PC-9 (cell line): ENCODE data around the gene UVRAG. TPM values are rescaled to one million over a fixed set of nuclear protein-coding genes. Genes with fewer than 3 reads are reported as not detected.
"Not testable (repeated sequence)": the region's sequence is repeated elsewhere in the genome, so short reads cannot be mapped to it uniquely, and the experiment has no call there.

Source experiments
- BruUV-seq: library from RNA; stranded (reverse); fragments of 400-500 nt; replicated peaks from 2 replicates; lab custom pipeline; 2021; lab: Mats Ljungman, UMichigan
- CTCF ChIA-PET: fragments of 300-600 bp; sonication (Branson Sonifier 250); formaldehyde crosslinking; loops from one replicate; lab custom pipeline; 2022; ENCODE audit warnings: antibody characterized with exemption; lab: Charles Lee
- POLR2A ChIA-PET: fragments of 300-600 bp; sonication (Branson Sonifier 250); formaldehyde crosslinking; loops from one replicate; lab custom pipeline; 2022; ENCODE audit warnings: antibody characterized with exemption; ENCODE audit not compliant: unreplicated experiment; lab: Charles Lee
- DNase-seq, 2 experiments: peaks; one replicate each; pipeline versions ENCODE4 v3.0.0 to v3.0.0-alpha.2; 2015 to 2022; ENCODE audit warnings: mixed read lengths in 1 of 2
- H2AFZ ChIP-seq: fragments of 200-600 bp; sonication (generic); 2 replicates; pipeline ENCODE4 v1.8.1; 2017; ENCODE audit warnings: antibody characterized with exemption
- H3F3A ChIP-seq: fragments of 200-600 bp; sonication (generic); 2 replicates; pipeline ENCODE4 v1.8.1; 2017; ENCODE audit warnings: antibody characterized with exemption, mild to moderate bottlenecking, low read depth; ENCODE audit not compliant: insufficient read depth
- H3K27ac ChIP-seq: fragments of 200-600 bp; sonication (generic); 2 replicates; pipeline ENCODE4 v1.6.1; 2016; ENCODE audit warnings: mixed run types
- H3K27me3 ChIP-seq: fragments of 200-600 bp; sonication (generic); 2 replicates; pipeline ENCODE4 v1.6.1; 2016; ENCODE audit warnings: low read depth, mixed run types; ENCODE audit not compliant: insufficient read depth
- H3K36me3 ChIP-seq: fragments of 200-600 bp; sonication (generic); 2 replicates; pipeline ENCODE4 v1.6.1; 2016; ENCODE audit warnings: low read depth, mixed run types
- H3K4me1 ChIP-seq: fragments of 200-600 bp; sonication (generic); replicated peaks from 2 replicates; pipeline ENCODE4 v1.6.1; 2016; ENCODE audit warnings: mixed run types; ENCODE audit not compliant: insufficient read depth
- H3K4me2 ChIP-seq: fragments of 200-600 bp; sonication (generic); 2 replicates; pipeline ENCODE4 v1.6.1; 2017; ENCODE audit warnings: mixed run types
- H3K4me3 ChIP-seq: fragments of 200-600 bp; sonication (generic); 2 replicates; pipeline ENCODE4 v1.6.1; 2016; ENCODE audit warnings: mixed run types
- H3K79me2 ChIP-seq: fragments of 200-600 bp; sonication (generic); 2 replicates; pipeline ENCODE4 v1.6.1; 2017; ENCODE audit warnings: low read depth, mixed run types
- H3K9me2 ChIP-seq: fragments of 200-600 bp; sonication (generic); 2 replicates; pipeline ENCODE4 v1.8.1; 2017; ENCODE audit warnings: mild to moderate bottlenecking; ENCODE audit not compliant: insufficient read depth
- H3K9me3 ChIP-seq: fragments of 200-600 bp; sonication (generic); 2 replicates; pipeline ENCODE4 v1.8.1; 2016; ENCODE audit warnings: low read depth; ENCODE audit not compliant: insufficient read depth
- H4K20me1 ChIP-seq: fragments of 200-600 bp; sonication (generic); 2 replicates; pipeline ENCODE4 v1.8.1; 2017; ENCODE audit not compliant: insufficient read depth
- CTCF ChIP-seq: fragments of 200-600 bp; sonication (generic); conservative IDR thresholded peaks from 2 replicates; pipeline ENCODE4 v1.6.1; 2017; ENCODE audit warnings: mixed run types, antibody characterized with exemption, mild to moderate bottlenecking, moderate library complexity
- EZH2 ChIP-seq: fragments of 200-600 bp; sonication (generic); IDR thresholded peaks from 2 replicates; pipeline ENCODE4 v1.8.0; 2017; ENCODE audit warnings: antibody characterized with exemption, low read depth
- intact Hi-C: fragments of 100-400 bp; cut with micrococcal nuclease; formaldehyde crosslinking; loops from one replicate; pipeline ENCODE4 v1.10.0; 2022; ENCODE audit not compliant: unreplicated experiment
- total RNA-seq: library from RNA; stranded (reverse); gene quantifications from 2 replicates; pipeline ENCODE4 v1.2.3, GENCODE V29; 2021

UVRAG gene
- total RNA-seq, 1 experiment from 2014 or later = 20.4 TPM

GRCh38 chr11:75879737-75880136, 64.7 kb downstream of the UVRAG start:
- H3K9me2 ChIP-seq = no peaks in the 10 kb centered on the region
- no peak overlapping the region for H2AFZ ChIP-seq
- no peaks in the 10 kb centered on the region for H3K9me3 ChIP-seq
- H3K4me2 ChIP-seq = no peak overlapping the region
- no peaks in the 10 kb centered on the region for H3K36me3 ChIP-seq
- H3K27me3 ChIP-seq = no peaks in the 10 kb centered on the region
- H3K27ac ChIP-seq = no peak overlapping the region
- H3K4me1 ChIP-seq = no peaks in the 10 kb centered on the region
- DNase-seq = no peak
- no peaks in the 10 kb centered on the region; the same call in 1 of the 2 replicates for H4K20me1 ChIP-seq
- ChIA-PET CTCF (no interaction called here), POLR2A (no interaction called here)
- H3K79me2 ChIP-seq = no peaks in the 10 kb centered on the region
- H3F3A ChIP-seq = no peaks in the 10 kb centered on the region
- intact Hi-C loops = no loop called here
- BruUV-seq = no TSS peak
- H3K4me3 ChIP-seq = no peak overlapping the region
- no peak for TF ChIP-seq CTCF
- no peak for TF ChIP-seq EZH2

GRCh38 chr11:75880343-75880742, 65.3 kb downstream of the UVRAG start:
- H3K27me3 ChIP-seq, H4K20me1 ChIP-seq, H3K4me2 ChIP-seq, H3K4me3 ChIP-seq, H3K36me3 ChIP-seq, CTCF ChIA-PET, H3F3A ChIP-seq, H2AFZ ChIP-seq, H3K27ac ChIP-seq, intact Hi-C loops, BruUV-seq, H3K9me2 ChIP-seq, H3K9me3 ChIP-seq, H3K79me2 ChIP-seq, DNase-seq, H3K4me1 ChIP-seq: not testable (repeated sequence)
- POLR2A ChIA-PET = interaction anchor here (0.6 kb wide), 1 partner anchor 846 kb away, joined by 28 read pairs; no protein-coding TSS in a partner anchor

- intact Hi-C loops = no loop called here
- CTCF ChIA-PET = interaction anchor here (0.6 kb wide), 1 partner anchor 837 kb away, joined by 6 read pairs; no protein-coding TSS in a partner anchor
These were observed 69.3 kb downstream of the UVRAG start for GRCh38 chr11:75884321-75884720.

More at GRCh38 chr11:75884321-75884720, 69.3 kb downstream of the UVRAG start:
- no peak overlapping the region for H3K4me3 ChIP-seq
- no peaks in the 10 kb centered on the region for H3K4me1 ChIP-seq
- H3K9me2 ChIP-seq = no peaks in the 10 kb centered on the region
- no peak for DNase-seq
- H3K4me2 ChIP-seq = no peak overlapping the region
- H4K20me1 ChIP-seq = peaks cover 4% of the 10 kb centered on the region; the same call in 1 of the 2 replicates
- TF ChIP-seq EZH2 = no peak
- TF ChIP-seq CTCF = no peak
- H3K27ac ChIP-seq = no peak overlapping the region
- H3K36me3 ChIP-seq = no peaks in the 10 kb centered on the region
- POLR2A ChIA-PET = no interaction called here
- BruUV-seq = no TSS peak
- H2AFZ ChIP-seq = no peak overlapping the region
- H3F3A ChIP-seq = no peaks in the 10 kb centered on the region
- no peaks in the 10 kb centered on the region for H3K79me2 ChIP-seq
- H3K27me3 ChIP-seq = no peaks in the 10 kb centered on the region
- no peaks in the 10 kb centered on the region for H3K9me3 ChIP-seq
